Activated naive CD4-positive, alpha-beta T cell (primary cell): ENCODE data around the gene GRK6.
A peak's percentile ranks its signal among the peaks of the same experiment; 100 is the strongest.
"Not testable (repeated sequence)": the region's sequence is repeated elsewhere in the genome, so short reads cannot be mapped to it uniquely, and the experiment has no call there.

ENCODE experiments used
- DNase-seq, 4 experiments: peaks; one replicate each; lab custom pipeline; 2025; lab: John Stamatoyannopoulos, UW

The GRK6 gene

DNA sequence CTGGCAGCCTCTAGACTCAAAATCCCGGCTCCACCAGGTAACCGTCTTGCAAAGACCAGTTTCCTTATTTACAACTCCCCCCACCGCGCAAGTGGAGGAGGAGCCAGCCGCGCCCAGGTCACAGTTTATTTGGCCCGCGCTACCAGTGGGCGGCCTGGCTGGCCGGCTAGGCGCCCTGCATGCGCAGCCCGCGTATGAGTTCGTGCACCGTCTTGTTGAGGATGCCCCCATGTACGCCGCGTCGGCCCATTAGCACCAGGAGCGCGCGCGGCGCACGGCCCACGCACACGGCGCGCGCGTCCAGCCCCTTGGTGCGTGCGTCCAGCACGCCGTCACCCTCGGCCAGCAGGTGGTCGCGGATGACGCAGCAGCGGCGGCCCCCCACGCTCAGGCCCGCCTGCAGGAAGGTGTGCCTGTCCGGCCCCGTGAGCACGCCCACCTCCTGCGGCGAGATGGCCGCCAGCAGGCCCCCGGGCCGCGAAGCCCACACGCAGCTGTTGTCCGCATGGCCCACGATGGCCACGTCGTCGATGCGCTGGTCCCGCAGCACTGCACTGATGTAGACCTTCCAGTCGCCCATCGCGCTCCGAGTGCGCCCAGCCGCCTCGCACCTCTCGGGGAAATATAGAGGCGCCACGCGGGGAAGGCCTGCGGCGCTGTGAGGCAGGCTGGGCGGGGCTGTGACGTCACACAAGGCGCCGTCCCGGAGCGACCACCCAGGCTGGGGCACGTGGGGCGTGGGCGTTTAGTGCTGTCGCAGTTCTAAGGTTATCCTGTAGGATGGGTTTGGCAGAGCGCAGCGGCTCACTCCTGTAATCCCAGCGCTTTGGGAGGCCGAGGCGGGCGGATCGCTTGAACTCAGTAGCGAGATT, 26.2 kb upstream of the GRK6 start, which contains the start of gene PFN3:
Gene PFN3, minus strand, starts transcription at position 665 of the 872 bp plus-strand sequence. Its CDS starts 85 bp downstream, at position 580.
- no peak for DNase-seq

DNA sequence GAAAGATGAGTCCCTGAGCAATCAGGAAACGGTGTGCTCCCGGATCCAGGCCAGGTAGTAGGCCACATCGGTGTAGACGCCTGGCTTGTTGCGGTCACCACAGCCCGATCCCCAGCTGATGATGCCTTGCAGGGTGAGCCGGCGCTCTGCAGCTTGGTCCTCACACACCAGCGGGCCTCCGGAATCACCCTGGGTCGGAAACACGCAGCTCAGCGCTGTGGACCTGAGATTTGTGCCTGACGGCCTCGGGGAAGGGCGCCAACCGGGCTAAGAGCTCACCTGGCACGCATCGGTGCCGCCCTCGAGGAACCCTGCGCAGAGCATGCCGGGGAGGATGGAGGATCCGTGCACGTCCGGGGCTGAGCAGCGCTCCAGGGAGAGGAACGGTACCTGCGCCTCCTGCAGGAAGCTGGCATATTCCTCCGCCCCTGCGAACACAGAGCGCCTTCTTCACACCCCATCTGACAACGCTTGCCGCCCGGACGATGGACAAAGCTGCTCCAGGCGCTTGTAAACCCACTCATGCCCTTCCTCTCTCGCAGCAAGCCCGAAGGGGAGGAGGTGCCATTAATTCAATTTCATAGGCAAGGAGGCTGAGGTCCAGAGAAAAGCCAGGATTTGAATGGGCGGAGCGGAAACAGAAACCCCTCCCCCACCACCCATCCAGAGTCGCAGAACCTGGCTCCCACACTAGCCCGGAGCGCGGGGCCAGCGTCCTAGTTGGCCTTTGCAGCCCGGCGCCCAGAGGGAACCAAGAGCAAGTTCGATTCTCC, 24.0 kb upstream of the GRK6 start:
- DNase-seq = peak in 3 of 4 experiments; percentile 27 to 59 (median 56)

GRCh38 chr5:177403102-177403791, 23.2 kb upstream of the GRK6 start:
- peak in 1 of 4 experiments; percentile 42 for DNase-seq

- peak; percentile 44 to 80 (median 56) for DNase-seq
Observed at GRCh38 chr5:177403792-177404640, 22.5 kb upstream of the GRK6 start.

DNA sequence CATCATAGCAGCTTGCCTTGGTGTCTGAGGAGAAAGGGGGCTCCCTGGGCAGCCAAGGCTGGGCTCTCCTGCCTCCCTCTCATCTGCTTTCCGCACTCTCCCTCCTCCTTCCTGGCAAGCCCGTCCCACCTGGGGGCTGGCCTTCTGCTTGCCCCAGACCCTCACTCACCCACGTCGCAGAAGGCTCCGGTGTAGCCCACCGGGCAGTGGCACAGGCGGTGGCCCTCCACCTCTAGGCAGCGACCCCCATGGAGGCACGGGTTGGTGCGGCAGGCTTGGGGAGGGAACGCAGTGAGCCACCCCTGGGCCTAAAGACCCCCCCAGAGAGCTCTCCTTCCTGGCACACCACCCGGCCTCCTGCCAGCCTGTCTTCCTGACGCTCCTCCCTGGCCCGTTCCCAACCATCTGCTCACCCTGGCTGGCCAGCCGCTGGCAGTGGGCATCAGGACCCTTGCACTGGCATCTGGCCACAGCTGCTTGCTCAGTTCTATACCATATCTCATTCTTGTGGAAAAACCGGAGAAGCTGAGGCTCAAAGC, 21.8 kb upstream of the GRK6 start:
- no peak for DNase-seq

DNA sequence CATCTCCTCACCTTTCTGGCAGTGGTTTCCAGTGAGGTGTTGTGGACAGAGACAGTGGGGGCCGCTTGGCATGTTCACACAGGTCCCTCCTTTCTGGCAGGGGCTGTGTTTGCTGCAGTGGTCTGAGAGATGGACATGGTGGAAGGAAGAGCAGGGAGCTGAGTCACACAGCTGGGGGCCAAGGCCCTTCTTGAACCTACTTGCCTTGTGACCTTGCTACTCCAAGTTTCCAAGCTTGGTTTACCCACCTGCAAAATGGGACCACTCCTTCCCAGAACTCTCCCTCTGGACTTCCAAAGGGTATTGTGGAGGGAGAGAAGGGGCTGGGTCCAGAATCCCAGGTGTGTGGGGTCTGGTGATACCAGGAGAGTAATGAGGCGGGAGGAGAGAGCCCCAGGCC, 21.2 kb upstream of the GRK6 start:
- DNase-seq = no peak

DNA sequence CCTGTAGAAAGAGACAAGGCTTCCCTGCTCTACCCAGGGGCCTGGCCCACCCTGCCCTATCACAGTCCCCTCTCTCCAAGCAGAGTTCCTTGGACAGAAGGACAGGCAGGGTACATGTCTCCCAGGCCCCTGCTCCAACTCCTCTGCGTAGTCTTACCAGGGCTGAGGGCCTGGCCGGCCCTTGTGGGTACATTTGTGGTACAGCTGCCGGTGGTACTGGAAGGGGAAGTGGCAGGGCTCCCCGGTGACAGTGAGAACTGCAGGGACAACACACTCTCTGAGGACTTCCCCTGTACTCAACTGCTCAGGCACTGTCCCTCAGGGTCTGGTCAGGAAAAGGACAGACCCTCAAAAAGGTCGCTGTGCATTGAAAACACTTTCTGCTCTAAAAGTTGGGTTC, 20.7 kb upstream of the GRK6 start:
- no peak for DNase-seq

DNA sequence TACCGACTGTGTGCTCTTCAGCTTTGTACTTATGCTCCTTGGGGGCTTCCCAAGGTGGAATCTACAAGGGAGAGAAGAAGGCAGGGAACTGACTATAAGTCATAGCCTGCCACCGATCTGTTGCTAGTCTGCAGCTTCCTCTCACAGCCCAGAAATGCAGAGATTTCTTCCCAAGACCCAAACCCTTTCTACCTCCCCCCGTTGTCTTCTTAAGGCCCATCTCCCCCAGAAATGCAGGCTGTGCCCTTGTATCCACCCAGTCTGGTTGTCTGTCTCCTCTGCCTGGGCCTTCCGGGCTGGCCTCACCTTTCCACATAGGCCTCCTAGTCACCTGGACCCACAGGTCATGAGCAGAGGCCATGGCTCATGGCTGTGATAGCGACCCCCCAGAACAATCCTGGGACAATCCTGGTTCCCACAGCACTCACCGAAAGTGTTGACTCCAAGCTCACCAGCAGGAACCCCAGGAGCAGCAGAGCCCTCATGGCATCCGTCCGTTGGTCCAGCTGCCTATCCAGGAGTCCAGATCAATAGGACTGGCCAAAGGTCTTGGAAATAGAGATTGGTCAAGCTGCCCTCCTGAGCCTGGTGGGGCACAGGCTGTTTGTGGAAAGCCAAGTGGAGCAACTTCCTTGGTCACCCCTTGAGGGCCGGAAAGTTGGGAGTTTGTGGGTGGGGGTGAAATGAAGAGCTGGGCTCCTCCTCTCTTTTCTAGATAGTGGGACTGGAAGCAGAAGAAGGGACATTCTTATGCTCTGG, 17.3 kb upstream of the GRK6 start, which contains the start of gene F12:
Gene F12, minus strand, starts transcription at position 522 of the 759 bp plus-strand sequence. Its CDS starts 37 bp downstream, at position 485.
- DNase-seq = no peak

DNA sequence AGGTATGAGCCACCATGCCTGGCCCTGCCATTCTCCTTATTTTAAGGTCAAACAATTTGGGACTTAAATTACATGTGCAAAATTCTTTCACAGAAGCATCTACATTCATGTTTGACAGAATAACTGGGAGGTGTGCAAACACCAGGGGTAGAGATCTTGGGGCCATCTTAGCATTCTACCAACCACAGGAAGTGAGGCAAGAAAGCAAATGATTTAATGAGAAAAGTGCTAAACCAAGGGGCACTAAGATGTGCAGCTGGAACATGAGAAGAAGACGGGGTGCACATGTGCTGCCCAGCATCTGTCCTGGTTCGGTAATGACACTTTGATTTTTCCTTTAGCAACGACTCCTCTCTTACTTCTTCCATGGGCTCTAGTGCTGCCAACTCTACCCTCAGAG, 15.9 kb upstream of the GRK6 start:
- DNase-seq = no peak

DNA sequence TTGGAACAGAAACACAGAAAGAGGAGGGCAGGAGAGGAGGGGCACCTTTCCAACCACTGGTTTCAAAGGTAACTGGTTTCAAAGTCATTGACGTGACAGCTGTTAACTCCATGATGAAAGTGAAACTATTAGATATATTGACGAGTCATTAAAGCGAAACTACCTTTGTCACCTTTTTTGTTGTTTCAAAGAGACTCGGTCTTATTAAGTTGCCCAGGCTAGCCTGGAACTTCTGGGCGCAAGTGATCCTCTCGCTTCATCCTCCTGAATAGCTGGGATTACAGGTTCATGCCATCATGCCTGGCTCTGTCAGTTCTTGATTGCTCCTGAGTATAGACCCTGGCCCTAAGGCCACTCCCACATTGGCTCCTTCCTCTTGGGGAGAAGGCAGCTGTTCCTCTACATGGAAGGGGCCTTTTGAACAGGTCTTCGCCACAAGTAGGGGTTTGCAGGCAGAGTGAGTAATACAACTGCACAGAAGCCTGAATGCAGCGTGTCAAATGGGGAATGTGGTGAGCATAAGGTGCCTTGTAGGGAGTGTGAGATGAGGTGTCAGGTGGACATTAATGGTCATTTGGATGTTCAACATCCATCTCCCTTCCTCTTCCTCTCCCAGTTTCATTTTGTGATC, 13.8 kb upstream of the GRK6 start:
- DNase-seq = no peak

GRCh38 chr5:177414481-177414880, 12.0 kb upstream of the GRK6 start:
- no peak for DNase-seq

- DNase-seq = not testable (repeated sequence)
Observed at GRCh38 chr5:177417081-177417480, 9.4 kb upstream of the GRK6 start.

- DNase-seq = no peak
Observed at GRCh38 chr5:177419046-177419445, 7.4 kb upstream of the GRK6 start.

- not testable (repeated sequence) for DNase-seq
Observed at GRCh38 chr5:177420472-177420871, 6.0 kb upstream of the GRK6 start.

GRCh38 chr5:177421062-177421798, 5.2 kb upstream of the GRK6 start:
- DNase-seq = no peak

DNA sequence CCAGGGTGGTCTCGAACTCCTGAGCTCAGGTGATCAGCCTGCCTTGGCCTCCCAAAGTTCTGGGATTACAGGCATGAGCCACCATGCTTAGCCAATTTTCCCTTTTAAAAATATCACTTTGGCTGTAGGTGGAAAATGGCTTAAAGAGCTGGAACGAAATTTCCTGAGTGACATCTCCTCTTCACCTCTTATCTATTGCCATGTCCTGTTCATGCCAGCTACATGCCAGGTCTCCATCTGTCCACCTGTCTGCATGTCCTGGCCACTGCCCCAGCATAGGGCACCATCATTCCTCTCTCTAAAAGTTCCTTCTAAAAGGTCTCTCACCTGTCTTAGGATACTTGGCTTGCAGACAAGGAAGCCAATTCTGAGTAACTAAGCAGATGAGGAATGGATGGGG, 2.8 kb upstream of the GRK6 start:
- DNase-seq = no peak

DNA sequence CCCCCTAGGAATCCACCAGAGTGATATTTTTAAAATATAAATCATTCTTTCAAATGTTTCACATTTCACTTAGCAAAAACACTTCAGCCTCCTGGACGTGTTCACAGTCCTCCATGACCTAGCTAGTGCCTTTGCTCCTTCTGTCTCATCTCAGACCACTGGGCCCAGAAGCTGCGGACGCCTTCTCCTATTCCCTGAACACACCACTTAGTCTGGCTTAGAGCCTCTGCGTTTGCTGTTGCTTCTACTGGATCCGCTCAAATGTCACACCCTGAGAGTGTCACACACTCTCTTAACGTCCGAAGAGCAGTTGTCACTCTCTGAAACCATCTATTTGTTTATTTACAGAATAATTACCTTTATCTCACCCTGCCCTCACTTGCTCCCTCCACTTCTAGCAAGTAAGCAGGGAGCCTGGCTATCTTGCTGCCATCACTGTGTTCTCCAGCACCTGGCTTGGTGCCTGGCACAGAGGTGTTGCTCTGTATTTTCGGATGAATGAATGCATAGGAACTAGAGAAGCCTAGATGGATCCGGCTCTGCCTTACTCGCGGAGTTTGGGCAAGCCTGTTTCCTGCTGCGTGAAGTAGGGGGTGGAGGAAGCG, 1.2 kb upstream of the GRK6 start:
- DNase-seq = no peak

DNA sequence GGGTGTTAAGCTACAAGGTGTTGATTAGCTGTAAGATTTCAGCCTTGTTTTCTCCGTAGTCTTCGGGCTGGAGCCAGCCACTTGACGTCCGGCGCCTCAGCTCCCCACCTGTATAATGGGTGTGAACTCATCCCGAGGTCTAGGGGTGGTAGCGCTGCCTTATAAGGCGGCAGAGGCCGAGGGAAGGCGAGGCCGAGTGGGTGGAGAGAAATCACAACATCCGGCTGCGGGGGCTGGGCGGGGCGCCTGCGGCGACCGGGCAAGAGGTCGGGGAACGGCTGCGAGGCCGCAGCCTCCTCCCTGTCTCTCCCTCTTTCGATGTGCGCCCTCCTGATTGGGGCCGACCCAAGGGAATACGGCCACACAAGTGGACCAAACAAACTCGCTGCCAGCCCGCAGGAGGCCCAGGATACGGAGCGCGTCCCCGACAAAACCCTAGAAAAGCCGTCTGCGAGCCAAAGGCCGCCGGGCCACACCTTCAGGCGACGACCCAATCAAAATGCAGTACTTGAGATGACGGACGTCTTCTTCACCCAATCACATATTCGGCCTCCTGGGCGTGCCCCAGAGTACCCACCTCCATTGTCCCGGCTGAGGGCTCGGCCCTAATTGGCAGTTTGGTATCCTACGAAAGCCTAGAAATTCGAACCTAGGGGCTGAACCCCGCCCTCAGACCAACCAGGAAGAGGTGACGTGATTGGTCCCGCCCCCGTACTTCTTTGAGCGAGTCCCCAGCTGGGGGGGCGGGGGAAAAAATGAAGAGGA, 493 bp upstream of the GRK6 start:
- DNase-seq = peak; percentile 93 to 98 (median 95)
